NCI-H1930 (cell line): ENCODE results near the gene NCKAP5.

ENCODE experiments used
- DNase-seq, 2 experiments: peaks; one replicate each; lab custom pipeline; 2025; lab: John Stamatoyannopoulos, UW

Gene NCKAP5

GRCh38 chr2:133574186-133574585 lies 5.9 kb upstream of the NCKAP5 start:
- no peak for DNase-seq

- no peak for DNase-seq
Observed at GRCh38 chr2:133573491-133574162, 5.4 kb upstream of the NCKAP5 start.

- DNase-seq = no peak
Observed at GRCh38 chr2:133571249-133571648, 3.0 kb upstream of the NCKAP5 start.

- no peak for DNase-seq
Observed at GRCh38 chr2:133570542-133570941, 2.3 kb upstream of the NCKAP5 start.

GRCh38 chr2:133569286-133569830 lies 1.1 kb upstream of the NCKAP5 start:
- DNase-seq = no peak

- DNase-seq = no peak
Observed at GRCh38 chr2:133568598-133568997, 335 bp upstream of the NCKAP5 start.

GRCh38 chr2:133562558-133562957 lies 5.7 kb downstream of the NCKAP5 start:
- DNase-seq = no peak

GRCh38 chr2:133561045-133561852 lies 7.0 kb downstream of the NCKAP5 start:
- no peak for DNase-seq

GRCh38 chr2:133557614-133558013 lies 10.6 kb downstream of the NCKAP5 start:
- no peak for DNase-seq

GRCh38 chr2:133553838-133554408 lies 14.3 kb downstream of the NCKAP5 start:
- no peak for DNase-seq

GRCh38 chr2:133553251-133553650 lies 15.0 kb downstream of the NCKAP5 start:
- no peak for DNase-seq

GRCh38 chr2:133552821-133553220 lies 15.4 kb downstream of the NCKAP5 start:
- no peak for DNase-seq

- no peak for DNase-seq
Observed at GRCh38 chr2:133541797-133542196, 26.5 kb downstream of the NCKAP5 start.

GRCh38 chr2:133541376-133541775 lies 26.9 kb downstream of the NCKAP5 start:
- DNase-seq = no peak

GRCh38 chr2:133532919-133533318 lies 35.3 kb downstream of the NCKAP5 start:
- DNase-seq = no peak

GRCh38 chr2:133531382-133531781 lies 36.9 kb downstream of the NCKAP5 start:
- no peak for DNase-seq

- DNase-seq = no peak
Observed at GRCh38 chr2:133530645-133531044, 37.6 kb downstream of the NCKAP5 start.

GRCh38 chr2:133526530-133527300 lies 41.5 kb downstream of the NCKAP5 start:
- no peak for DNase-seq

GRCh38 chr2:133525613-133526529 lies 42.4 kb downstream of the NCKAP5 start:
- DNase-seq = no peak

- no peak for DNase-seq
Observed at GRCh38 chr2:133525090-133525489, 43.2 kb downstream of the NCKAP5 start.

GRCh38 chr2:133523406-133523805 lies 44.9 kb downstream of the NCKAP5 start:
- no peak for DNase-seq
